H1 (cell line): ENCODE measurements around the gene DOCK11. TPM values are rescaled to one million over a fixed set of nuclear protein-coding genes. Genes with fewer than 3 reads are reported as not detected.

Experiments used
- E2F6 ChIP-seq: IDR thresholded peaks from 2 replicates; pipeline ENCODE4 v1.6.1; 2012; ENCODE audit warnings: inconsistent platforms
- JUND ChIP-seq: IDR thresholded peaks from 2 replicates; pipeline ENCODE4 v1.6.1; 2011; ENCODE audit warnings: mild to moderate bottlenecking, improper control_type of control experiment, low read length
- KDM5A ChIP-seq: fragments of 200-600 bp; IDR thresholded peaks from 2 replicates; pipeline ENCODE4 v1.7.1; 2012; ENCODE audit warnings: mild to moderate bottlenecking, low read length, inconsistent platforms, mixed read lengths
- MAFK ChIP-seq: IDR thresholded peaks from 2 replicates; pipeline ENCODE4 v1.6.1; 2012; ENCODE audit warnings: low read depth, mild to moderate bottlenecking, improper control_type of control experiment, low read length
- PHF8 ChIP-seq: fragments of 200-600 bp; sonication (generic); conservative IDR thresholded peaks from 2 replicates; pipeline ENCODE4 v1.7.1; 2012; ENCODE audit warnings: low read depth, mild to moderate bottlenecking, inconsistent platforms, low read length, moderate library complexity
- RAD21 ChIP-seq, 2 experiments: IDR thresholded peaks in 1 of 2; conservative IDR thresholded peaks in 1 of 2; 2 replicates each; pipeline ENCODE4 v1.6.1; 2011; ENCODE audit warnings: low read depth in 2 of 2, low read length in 2 of 2, improper control_type of control experiment in 1 of 2, inconsistent platforms in 1 of 2, mild to moderate bottlenecking in 1 of 2, moderate library complexity in 1 of 2
- RBBP5 ChIP-seq: IDR thresholded peaks from 2 replicates; pipeline ENCODE4 v1.7.1; 2012; ENCODE audit warnings: low read depth, mild to moderate bottlenecking, inconsistent platforms, low read length, moderate library complexity, borderline replicate concordance
- RNF2 ChIP-seq: fragments of 200-900, 300-1000 bp; sonication (generic); IDR thresholded peaks from 2 replicates; pipeline ENCODE4 v1.7.1; 2016; ENCODE audit warnings: borderline replicate concordance, low read depth, mild to moderate bottlenecking, antibody characterized with exemption, low read length; ENCODE audit not compliant: poor library complexity, severe bottlenecking; ENCODE audit errors: missing control alignments
- SAP30 ChIP-seq: fragments of 300-600 bp; sonication (generic); IDR thresholded peaks from 2 replicates; pipeline ENCODE4 v1.7.1; 2012; ENCODE audit warnings: low read length, moderate library complexity, mild to moderate bottlenecking, inconsistent platforms; ENCODE audit not compliant: insufficient read depth, insufficient replicate concordance
- SP1 ChIP-seq: IDR thresholded peaks from 2 replicates; pipeline ENCODE4 v1.6.1; 2011; ENCODE audit warnings: low read depth, low read length
- SP4 ChIP-seq: IDR thresholded peaks from 2 replicates; pipeline ENCODE4 v1.6.1; 2012; ENCODE audit warnings: low read length, inconsistent platforms
- SRF ChIP-seq: IDR thresholded peaks from 2 replicates; pipeline ENCODE4 v1.6.1; 2011; ENCODE audit warnings: mild to moderate bottlenecking, low read depth, low read length, moderate library complexity
- TAF7 ChIP-seq: optimal IDR thresholded peaks from 2 replicates; pipeline ENCODE3; 2011; ENCODE audit warnings: low read depth, mild to moderate bottlenecking, inconsistent platforms, low read length, moderate library complexity, borderline replicate concordance
- TCF12 ChIP-seq: IDR thresholded peaks from 2 replicates; pipeline ENCODE4 v1.6.1; 2011; ENCODE audit warnings: low read depth, mild to moderate bottlenecking, low read length
- TEAD4 ChIP-seq: IDR thresholded peaks from 2 replicates; pipeline ENCODE4 v1.6.1; 2012; ENCODE audit warnings: low read depth, low read length, inconsistent platforms, mixed read lengths
- polyA plus RNA-seq, 7 experiments: library from polyadenylated mRNA; depleted of rRNA in 3 of 7; stranded (reverse) in 5 of 7; unstranded in 2 of 7; fragments of >200 nt in 5 of 7; fragments of 200-250 nt in 2 of 7; gene quantifications; 1 replicate in 5 of 7; 2 replicates in 1 of 7; 4 replicates in 1 of 7; pipeline versions ENCODE4 v1.2.1 to v1.2.3, GENCODE V29; 2011 to 2013; ENCODE audit warnings: missing spikeins in 2 of 7, mixed read lengths in 2 of 7
- total RNA-seq: library from RNA; stranded (reverse); fragmentation: NEBNext Ultra II Directional; extraction: Animal tissue kit (Norgen Biotek cat#: 25700); gene quantifications from 2 replicates; pipeline ENCODE4 v1.2.1, GENCODE V29; 2021
- TF ChIP-seq, protein P1 (sequence below): IDR thresholded peaks from 2 replicates; pipeline ENCODE4 v1.6.1; 2011; ENCODE audit warnings: low read length, improper control_type of control experiment

The DOCK11 gene
- total and polyA plus RNA-seq, 2 of the 8 experiments (the other 6 are each of a cell fraction or from before 2014, with no cell fraction given): 4.9 to 12.0 TPM

DNA sequence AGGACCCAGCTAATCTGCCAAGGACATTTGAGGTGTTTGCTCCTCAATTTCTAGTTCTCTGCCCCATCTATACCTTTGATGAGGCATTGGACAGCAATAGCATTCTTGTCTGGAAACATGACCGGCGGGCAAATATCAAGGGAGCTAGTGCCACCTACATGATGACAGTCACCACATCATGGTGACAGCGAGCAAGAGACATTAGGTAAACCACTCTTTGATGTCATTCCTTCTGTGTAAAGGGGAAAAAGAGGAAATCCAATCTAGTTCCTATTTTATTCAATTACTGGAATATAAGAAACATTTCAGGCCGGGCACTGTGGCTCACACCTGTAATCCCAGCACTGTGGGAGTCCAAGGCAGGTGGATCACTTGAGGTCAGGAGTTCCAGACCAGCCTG is 211.1 kb downstream of the DOCK11 start (continued):
- TF ChIP-seq JUND (no peak), SAP30 (no peak), SP4 (no peak), RNF2 (no peak), RBBP5 (no peak), TEAD4 (no peak), RAD21 (IDR thresholded peaks at IDR 0.05 in 1 of 2, conservative IDR thresholded peaks at IDR 0.05 in 1 of 2; ENCODE audit: low read depth in 2 of 2, low read length in 2 of 2) (no peak), MAFK (no peak), SRF (no peak), SP1 (no peak), PHF8 (no peak), KDM5A (no peak), TAF7 (no peak), E2F6 (no peak), TCF12 (no peak)
- TF ChIP-seq, protein P1, sequence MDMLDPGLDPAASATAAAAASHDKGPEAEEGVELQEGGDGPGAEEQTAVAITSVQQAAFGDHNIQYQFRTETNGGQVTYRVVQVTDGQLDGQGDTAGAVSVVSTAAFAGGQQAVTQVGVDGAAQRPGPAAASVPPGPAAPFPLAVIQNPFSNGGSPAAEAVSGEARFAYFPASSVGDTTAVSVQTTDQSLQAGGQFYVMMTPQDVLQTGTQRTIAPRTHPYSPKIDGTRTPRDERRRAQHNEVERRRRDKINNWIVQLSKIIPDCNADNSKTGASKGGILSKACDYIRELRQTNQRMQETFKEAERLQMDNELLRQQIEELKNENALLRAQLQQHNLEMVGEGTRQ: no peak
